AG09309 (cell line): ENCODE measurements around the gene GARS1.

ENCODE experiments used
- DNase-seq: peaks from one replicate; pipeline ENCODE4 v3.0.0-alpha.2; 2010; ENCODE audit warnings: low read depth
- H3K4me3 ChIP-seq: 2 replicates; pipeline ENCODE4 v1.5.1; 2011; ENCODE audit warnings: mild to moderate bottlenecking, low read depth, low read length, moderate library complexity; ENCODE audit not compliant: control insufficient read depth
- CTCF ChIP-seq: IDR thresholded peaks from 2 replicates; pipeline ENCODE4 v1.5.1; 2011; ENCODE audit warnings: mild to moderate bottlenecking, low read depth, low read length, inconsistent platforms; ENCODE audit not compliant: insufficient read depth, control insufficient read depth; ENCODE audit errors: missing control alignments

GARS1 gene

GRCh38 chr7:30674420-30674819 lies 79.7 kb downstream of the GARS1 start:
- no peak for TF ChIP-seq CTCF
- H3K4me3 ChIP-seq = no peak overlapping the region
- DNase-seq = no peak

- TF ChIP-seq CTCF = no peak
- no peak overlapping the region for H3K4me3 ChIP-seq
- no peak for DNase-seq
These were observed 80.2 kb downstream of the GARS1 start for GRCh38 chr7:30674876-30675275.

- TF ChIP-seq CTCF = no peak
- H3K4me3 ChIP-seq = no peak overlapping the region
- no peak for DNase-seq
These were observed 84.1 kb downstream of the GARS1 start for GRCh38 chr7:30678805-30679204.

GRCh38 chr7:30679664-30680063 lies 85.0 kb downstream of the GARS1 start:
- no peak for TF ChIP-seq CTCF
- no peak for DNase-seq

GRCh38 chr7:30681331-30681797 lies 86.7 kb downstream of the GARS1 start:
- no peak for TF ChIP-seq CTCF
- DNase-seq = no peak
- no peak overlapping the region for H3K4me3 ChIP-seq

More at GRCh38 chr7:30679664-30680063, 85.0 kb downstream of the GARS1 start:
- H3K4me3 ChIP-seq = no peak overlapping the region

- no peak overlapping the region for H3K4me3 ChIP-seq
- DNase-seq = no peak
- no peak for TF ChIP-seq CTCF
These were observed 87.1 kb downstream of the GARS1 start for GRCh38 chr7:30681815-30682211.

GRCh38 chr7:30682212-30683083 lies 87.8 kb downstream of the GARS1 start, which contains the start of gene CRHR2:
TSS of gene CRHR2 (minus strand) at chr7:30682456. CDS start at chr7:30682280, 176 bp downstream.
- no peak for DNase-seq
- no peak within 1 kb of the TSS for H3K4me3 ChIP-seq
- no peak for TF ChIP-seq CTCF
